Activated CD4-positive, alpha-beta T cell treated with anti-CD3 and anti-CD28 coated beads, Interleukin-2, Interleukin-4, amounts not matched to agents 100 ng/mL and 50 ng/mL, durations not matched to agents 16 hours and 8 hours (primary cell): ENCODE data around the gene RBM43.

Source experiments
- DNase-seq: peaks from one replicate; pipeline ENCODE4 v3.0.0-alpha.2; 2020; ENCODE audit warnings: low spot score

RBM43 gene

GRCh38 chr2:151217343-151217742 lies 44.3 kb downstream of the RBM43 start:
- no peak for DNase-seq

DNA sequence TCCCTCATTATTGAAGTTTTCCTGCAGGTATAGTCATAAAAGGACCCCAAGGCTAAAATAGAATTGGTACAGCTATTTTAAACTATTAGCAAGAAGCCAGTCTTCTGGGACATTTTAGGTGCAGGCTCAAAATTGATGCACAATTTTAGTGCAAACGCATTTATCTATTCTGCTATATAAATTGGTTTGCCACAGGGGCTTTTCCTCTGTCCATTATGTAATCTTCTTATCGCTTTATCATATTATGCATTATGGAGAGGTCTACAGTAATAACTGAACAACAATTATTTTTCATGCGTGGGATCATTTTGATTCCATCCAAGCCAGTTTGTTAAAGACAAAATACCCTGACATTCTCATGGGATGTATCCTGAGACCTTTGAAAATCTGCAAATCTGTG lies 54.6 kb downstream of the RBM43 start:
- no peak for DNase-seq

DNA sequence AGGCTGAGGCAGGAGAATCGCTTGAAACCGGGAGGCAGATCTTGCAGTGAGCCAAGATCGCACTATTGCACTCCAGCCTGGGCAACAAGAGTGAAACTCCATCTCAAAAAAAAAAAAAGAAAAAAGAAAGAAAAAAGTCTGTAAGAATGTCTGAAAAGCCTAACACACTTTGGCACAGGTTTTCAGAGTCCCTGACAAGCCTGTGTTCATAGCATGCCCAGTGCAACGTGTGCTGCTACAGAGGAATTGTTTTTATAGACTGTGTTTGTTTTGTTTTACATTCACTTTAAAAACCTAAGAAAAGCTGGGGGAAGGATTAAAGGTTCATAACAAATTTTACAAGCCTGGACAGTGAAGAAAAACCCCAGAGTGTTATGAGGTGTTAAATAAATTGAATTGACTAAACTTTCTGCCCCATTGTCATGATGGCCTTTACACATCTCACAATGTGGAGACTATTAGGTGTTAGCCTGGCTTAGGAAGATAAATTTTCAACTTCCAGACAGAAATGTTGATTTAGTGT lies 55.2 kb downstream of the RBM43 start:
- DNase-seq: no peak

GRCh38 chr2:151205571-151205970 lies 56.1 kb downstream of the RBM43 start:
- DNase-seq: no peak

- no peak for DNase-seq
Observed at GRCh38 chr2:151204756-151205155, 56.9 kb downstream of the RBM43 start.

- DNase-seq: no peak
Observed at GRCh38 chr2:151200844-151201243, 60.8 kb downstream of the RBM43 start.

- DNase-seq: no peak
Observed at GRCh38 chr2:151200277-151200676, 61.4 kb downstream of the RBM43 start.

DNA sequence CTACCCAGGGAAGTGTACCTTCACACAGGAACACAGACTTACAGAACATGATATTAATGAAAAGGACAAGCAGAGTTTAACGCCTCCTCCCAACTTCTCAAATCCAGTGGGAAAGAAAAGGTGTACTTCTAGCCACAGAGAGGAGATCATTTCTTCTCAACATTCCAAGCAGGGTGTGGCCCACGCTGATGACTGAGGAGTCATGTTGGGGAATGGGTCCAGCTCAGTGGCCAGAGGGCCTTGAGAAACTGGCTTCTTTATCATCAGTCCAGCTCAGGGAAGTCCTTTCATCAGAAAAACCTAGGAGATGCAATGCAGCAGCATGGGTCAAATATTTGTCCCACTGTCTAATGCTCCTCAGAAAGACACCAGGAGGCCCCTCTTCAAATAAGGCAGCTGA lies 63.0 kb downstream of the RBM43 start:
- no peak for DNase-seq
